Osteoblast (primary cell): Measurements from ENCODE around the gene BCL2L11. TPM values are rescaled to one million over a fixed set of nuclear protein-coding genes. Genes with fewer than 3 reads are reported as not detected.

ENCODE experiments used
- DNase-seq: peaks from one replicate; pipeline ENCODE4 v3.0.0; 2011; ENCODE audit warnings: low spot score, mixed read lengths; ENCODE audit not compliant: insufficient read length; ENCODE audit errors: missing footprints
- H2AFZ ChIP-seq: 2 replicates; pipeline ENCODE4 v1.6.0; 2011; ENCODE audit warnings: mild to moderate bottlenecking, low read length
- H3K27ac ChIP-seq: 2 replicates; pipeline ENCODE4 v1.5.1; 2011; ENCODE audit warnings: mild to moderate bottlenecking, low read depth, low read length, moderate library complexity
- H3K27me3 ChIP-seq: 2 replicates; pipeline ENCODE4 v1.6.0; 2012; ENCODE audit warnings: mild to moderate bottlenecking, control low read depth, inconsistent platforms, low read length, moderate library complexity; ENCODE audit not compliant: insufficient read depth
- H3K36me3 ChIP-seq: 2 replicates; pipeline ENCODE4 v1.5.1; 2011; ENCODE audit warnings: mild to moderate bottlenecking, low read length, control low read depth, moderate library complexity; ENCODE audit not compliant: insufficient read depth
- H3K4me1 ChIP-seq: 2 replicates; pipeline ENCODE4 v1.5.1; 2011; ENCODE audit warnings: mild to moderate bottlenecking, low read length, control low read depth, moderate library complexity; ENCODE audit not compliant: insufficient read depth
- H3K4me2 ChIP-seq: 2 replicates; pipeline ENCODE4 v1.6.0; 2011; ENCODE audit warnings: mild to moderate bottlenecking, low read length; ENCODE audit not compliant: insufficient read depth
- H3K4me3 ChIP-seq: fragments of 200-600 bp; sonication (generic); 3 replicates; pipeline ENCODE4 v1.5.1; 2012; ENCODE audit warnings: mild to moderate bottlenecking, low read length, inconsistent platforms; ENCODE audit not compliant: insufficient read depth
- H3K79me2 ChIP-seq: 2 replicates; pipeline ENCODE4 v1.6.0; 2012; ENCODE audit warnings: mild to moderate bottlenecking, low read length, control low read depth, inconsistent platforms; ENCODE audit not compliant: insufficient read depth
- H3K9me3 ChIP-seq: 2 replicates; pipeline ENCODE4 v1.5.1; 2011; ENCODE audit warnings: low read depth, low read length, control low read depth
- H4K20me1 ChIP-seq: 2 replicates; pipeline ENCODE4 v1.6.0; 2012; ENCODE audit warnings: mild to moderate bottlenecking, low read length, control low read depth; ENCODE audit not compliant: insufficient read depth
- total RNA-seq: library from RNA; depleted of rRNA; stranded (reverse); fragments of >200 nt; gene quantifications from 2 replicates; pipeline ENCODE4 v1.2.3, GENCODE V29; 2012
- TF ChIP-seq, protein P1 (sequence below): IDR thresholded peaks from 2 replicates; pipeline ENCODE4 v1.5.1; 2011; ENCODE audit warnings: mild to moderate bottlenecking, low read depth, low read length, moderate library complexity; ENCODE audit errors: extremely low read depth

The BCL2L11 gene
- total RNA-seq, 1 donor = 8.0 TPM

DNA sequence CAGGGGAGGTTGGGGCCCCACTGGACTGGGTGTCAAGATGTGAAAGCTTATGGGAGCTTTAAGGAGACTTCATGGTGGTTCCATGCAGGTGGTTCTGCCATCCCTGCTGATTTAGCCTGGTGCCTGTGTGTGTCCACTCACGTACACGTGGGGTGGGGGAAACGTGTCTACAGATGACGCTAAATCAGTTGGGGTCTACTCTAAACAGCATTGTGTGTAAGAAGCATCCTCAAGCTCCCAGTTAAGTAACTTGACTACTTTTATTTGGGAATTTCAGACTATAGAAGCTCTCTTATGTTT, 47.1 kb downstream of the BCL2L11 start:
- Histone ChIP-seq H3K27ac (no peak overlapping the region), H3K4me2 (no peak overlapping the region), H3K4me1 (peaks cover 13% of the 10 kb centered on the region)

DNA sequence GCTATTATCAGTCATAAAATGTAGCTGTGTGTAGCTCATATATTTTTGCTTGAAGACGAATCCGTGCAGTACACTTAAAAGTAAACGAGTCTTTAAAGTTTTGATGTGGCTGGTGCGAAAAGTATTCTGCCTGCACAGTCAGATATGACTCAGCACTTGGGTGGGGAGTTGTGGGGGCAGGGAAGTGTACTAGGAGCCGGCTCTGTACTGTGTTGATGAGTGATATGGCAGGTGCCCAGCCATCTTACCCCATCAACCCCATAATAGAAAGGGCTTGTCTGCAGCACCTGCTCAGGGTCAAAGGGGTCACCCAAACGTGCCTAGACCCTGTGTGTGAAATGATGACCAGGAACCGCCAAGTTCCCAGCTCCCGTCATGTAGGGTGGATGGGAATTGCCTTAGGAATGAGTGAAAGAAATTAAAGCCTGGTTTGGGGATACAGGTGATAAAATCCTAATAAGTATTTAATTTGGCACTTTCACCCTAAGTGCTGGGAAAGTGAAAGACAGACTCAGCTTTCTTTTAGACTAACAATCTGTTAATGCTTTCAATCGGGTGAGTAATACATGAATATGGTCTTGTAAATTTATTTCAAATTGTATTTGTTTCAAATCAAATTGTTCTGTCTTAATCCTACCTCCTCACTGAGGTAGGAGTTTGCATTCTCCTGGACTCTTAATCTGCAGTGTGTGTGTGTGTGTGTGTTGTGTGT, 48.0 kb downstream of the BCL2L11 start:
- H3K9me3 ChIP-seq = no peaks in the 10 kb centered on the region
- no peak overlapping the region for H2AFZ ChIP-seq
- H3K4me1 ChIP-seq = peaks cover 13% of the 10 kb centered on the region
- DNase-seq = peak; percentile 95
- H3K4me2 ChIP-seq = peak overlapping the region; percentile 60
- no peaks in the 10 kb centered on the region for H3K36me3 ChIP-seq
- no peaks in the 10 kb centered on the region for H4K20me1 ChIP-seq
- TF ChIP-seq, protein P1, sequence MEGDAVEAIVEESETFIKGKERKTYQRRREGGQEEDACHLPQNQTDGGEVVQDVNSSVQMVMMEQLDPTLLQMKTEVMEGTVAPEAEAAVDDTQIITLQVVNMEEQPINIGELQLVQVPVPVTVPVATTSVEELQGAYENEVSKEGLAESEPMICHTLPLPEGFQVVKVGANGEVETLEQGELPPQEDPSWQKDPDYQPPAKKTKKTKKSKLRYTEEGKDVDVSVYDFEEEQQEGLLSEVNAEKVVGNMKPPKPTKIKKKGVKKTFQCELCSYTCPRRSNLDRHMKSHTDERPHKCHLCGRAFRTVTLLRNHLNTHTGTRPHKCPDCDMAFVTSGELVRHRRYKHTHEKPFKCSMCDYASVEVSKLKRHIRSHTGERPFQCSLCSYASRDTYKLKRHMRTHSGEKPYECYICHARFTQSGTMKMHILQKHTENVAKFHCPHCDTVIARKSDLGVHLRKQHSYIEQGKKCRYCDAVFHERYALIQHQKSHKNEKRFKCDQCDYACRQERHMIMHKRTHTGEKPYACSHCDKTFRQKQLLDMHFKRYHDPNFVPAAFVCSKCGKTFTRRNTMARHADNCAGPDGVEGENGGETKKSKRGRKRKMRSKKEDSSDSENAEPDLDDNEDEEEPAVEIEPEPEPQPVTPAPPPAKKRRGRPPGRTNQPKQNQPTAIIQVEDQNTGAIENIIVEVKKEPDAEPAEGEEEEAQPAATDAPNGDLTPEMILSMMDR = no peak
- H3K27me3 ChIP-seq = peaks cover 5% of the 10 kb centered on the region
- H3K27ac ChIP-seq = no peak overlapping the region
- H3K4me3 ChIP-seq = peak overlapping the region; percentile 2
- no peaks in the 10 kb centered on the region for H3K79me2 ChIP-seq

More for the DNA sequence above, 47.1 kb downstream of the BCL2L11 start:
- H2AFZ ChIP-seq = no peak overlapping the region
- no peaks in the 10 kb centered on the region for H3K36me3 ChIP-seq
- H3K27me3 ChIP-seq = peaks cover 5% of the 10 kb centered on the region
- H4K20me1 ChIP-seq = no peaks in the 10 kb centered on the region
- H3K9me3 ChIP-seq = no peaks in the 10 kb centered on the region
- DNase-seq = no peak
- no peaks in the 10 kb centered on the region for H3K79me2 ChIP-seq
- H3K4me3 ChIP-seq = no peak overlapping the region
- TF ChIP-seq, protein P1 = no peak

DNA sequence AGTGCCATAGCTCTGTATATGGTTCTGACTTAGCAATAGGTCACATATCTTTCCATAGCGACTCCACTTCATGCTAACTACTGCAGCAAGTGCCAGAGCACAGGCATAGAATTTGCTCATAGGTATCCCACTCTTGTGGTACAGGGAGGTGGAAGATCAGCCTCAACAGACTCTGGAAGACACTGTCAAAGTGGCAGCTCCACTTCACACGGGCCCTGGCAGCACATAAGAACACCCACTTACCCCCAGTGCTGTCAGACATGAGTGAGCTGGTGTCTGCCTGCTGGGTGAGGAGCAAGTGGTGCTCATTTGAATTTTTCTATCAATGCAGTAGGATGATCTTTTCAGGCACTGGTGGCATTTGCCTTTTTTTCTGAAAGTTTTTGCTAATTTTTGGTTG, 48.6 kb downstream of the BCL2L11 start:
- Histone ChIP-seq H3K27ac (no peak overlapping the region), H3K79me2 (no peaks in the 10 kb centered on the region), H4K20me1 (no peaks in the 10 kb centered on the region), H2AFZ (no peak overlapping the region), H3K4me1 (peaks cover 13% of the 10 kb centered on the region), H3K9me3 (no peaks in the 10 kb centered on the region), H3K27me3 (peaks cover 5% of the 10 kb centered on the region), H3K4me3 (no peak overlapping the region), H3K4me2 (no peak overlapping the region), H3K36me3 (no peaks in the 10 kb centered on the region)
- TF ChIP-seq, protein P1 = no peak
- DNase-seq = no peak

DNA sequence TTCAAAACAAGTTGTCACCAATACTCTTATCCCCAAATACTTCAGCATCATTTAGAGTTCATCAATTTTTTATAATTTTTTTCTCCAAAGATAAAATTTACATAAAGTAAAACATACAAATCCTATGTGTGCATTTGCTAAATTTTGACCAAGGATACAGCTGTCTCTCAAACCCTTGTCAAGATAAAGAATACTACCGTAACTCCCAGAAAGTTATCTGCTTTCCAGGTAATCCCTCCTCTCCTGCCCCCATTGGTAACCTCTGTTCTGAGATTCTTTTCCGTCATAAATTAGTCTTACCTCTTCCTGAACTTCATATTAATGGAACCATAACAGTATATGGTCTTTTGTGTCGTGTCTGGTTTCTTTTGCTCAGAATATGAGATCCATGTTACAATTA, 49.2 kb downstream of the BCL2L11 start:
- no peak overlapping the region for H3K27ac ChIP-seq
- H3K79me2 ChIP-seq = no peaks in the 10 kb centered on the region
- H3K9me3 ChIP-seq = no peaks in the 10 kb centered on the region
- no peaks in the 10 kb centered on the region for H4K20me1 ChIP-seq
- no peaks in the 10 kb centered on the region for H3K36me3 ChIP-seq
- H3K4me2 ChIP-seq = no peak overlapping the region
- TF ChIP-seq, protein P1 = no peak
- H2AFZ ChIP-seq = no peak overlapping the region
- no peak for DNase-seq
- H3K4me3 ChIP-seq = no peak overlapping the region
- peaks cover 12% of the 10 kb centered on the region for H3K27me3 ChIP-seq
- peaks cover 13% of the 10 kb centered on the region for H3K4me1 ChIP-seq
